Endodermal cell (in vitro differentiated cells): ENCODE measurements around the gene OPTN. TPM values are rescaled to one million over a fixed set of nuclear protein-coding genes. Genes with fewer than 3 reads are reported as not detected.
"Not testable (repeated sequence)": the region's sequence is repeated elsewhere in the genome, so short reads cannot be mapped to it uniquely, and the experiment has no call there.

Experiments
- DNase-seq: peaks from one replicate; pipeline ENCODE4 v3.0.0-alpha.2; 2017
- H3K27ac ChIP-seq: 2 replicates; pipeline ENCODE4 v1.5.1; 2013; ENCODE audit warnings: mild to moderate bottlenecking, low read depth, low read length, moderate library complexity
- H3K27me3 ChIP-seq: 2 replicates; pipeline ENCODE4 v1.6.1; 2013; ENCODE audit warnings: mild to moderate bottlenecking, low read length, moderate library complexity; ENCODE audit not compliant: insufficient read depth, control insufficient read depth, poor library complexity, severe bottlenecking
- H3K36me3 ChIP-seq: 2 replicates; pipeline ENCODE4 v1.7.0; 2013; ENCODE audit warnings: mild to moderate bottlenecking, low read length, moderate library complexity; ENCODE audit not compliant: control insufficient read depth, insufficient read depth
- H3K4me1 ChIP-seq: one replicate; pipeline ENCODE4 v1.7.0; 2013; ENCODE audit warnings: low read length; ENCODE audit not compliant: control insufficient read depth, insufficient read depth
- H3K4me3 ChIP-seq: 2 replicates; pipeline ENCODE4 v1.5.1; 2013; ENCODE audit warnings: mild to moderate bottlenecking, low read length, moderate library complexity
- H3K9ac ChIP-seq: 2 replicates; pipeline ENCODE4 v1.6.1; 2013; ENCODE audit warnings: mild to moderate bottlenecking, low read length, moderate library complexity; ENCODE audit not compliant: poor library complexity, severe bottlenecking; ENCODE audit errors: extremely low read depth
- H3K9me3 ChIP-seq: 2 replicates; pipeline ENCODE4 v1.6.1; 2013; ENCODE audit warnings: mild to moderate bottlenecking, low read length, moderate library complexity; ENCODE audit not compliant: control insufficient read depth
- H3K27ac Mint-ChIP-seq: 2 replicates; pipeline ENCODE4 v1.8.0; 2020; ENCODE audit warnings: mixed read lengths
- H3K27me3 Mint-ChIP-seq: 2 replicates; pipeline ENCODE4 v1.8.0; 2021; ENCODE audit warnings: mild to moderate bottlenecking, mixed read lengths; ENCODE audit not compliant: insufficient read depth
- H3K36me3 Mint-ChIP-seq: 2 replicates; pipeline ENCODE4 v1.8.0; 2020; ENCODE audit warnings: low read depth, mixed read lengths
- H3K4me1 Mint-ChIP-seq: 2 replicates; pipeline ENCODE4 v1.8.0; 2020; ENCODE audit warnings: mixed read lengths
- H3K4me3 Mint-ChIP-seq: 2 replicates; pipeline ENCODE4 v1.8.0; 2020; ENCODE audit warnings: mild to moderate bottlenecking, moderate library complexity, mixed read lengths
- H3K9me3 Mint-ChIP-seq: 2 replicates; pipeline ENCODE4 v1.8.0; 2020; ENCODE audit warnings: mild to moderate bottlenecking, mixed read lengths
- CTCF ChIP-seq: fragments of 200-600 bp; sonication (generic); conservative IDR thresholded peaks from 2 replicates; pipeline ENCODE4 v1.5.0; 2021; ENCODE audit warnings: antibody characterized with exemption, mild to moderate bottlenecking
- WGBS, 2 experiments: methylation state at CpG; one replicate each; pipeline versions ENCODE4 v1.1.5 to v1.1.7; 2013; ENCODE audit warnings: missing lambda C conversion rate in 2 of 2, mixed read lengths in 1 of 2; ENCODE audit not compliant: insufficient coverage in 1 of 2, insufficient read length in 1 of 2; 5-methylcytosine and 5-hydroxymethylcytosine counted together
- long read RNA-seq, 4 experiments: library from polyadenylated mRNA in 2 of 4; library from RNA in 1 of 4; library from capped mRNA in 1 of 4; stranded (forward) in 3 of 4; unstranded in 1 of 4; transcript quantifications; one replicate each; pipeline ENCODE4 v2.0.0, GENCODE V29; 2020 to 2021; ENCODE audit warnings: inconsistent platforms in 1 of 4
- polyA plus RNA-seq, 2 experiments: library from polyadenylated mRNA; stranded (reverse); fragments of 50-300 nt; gene quantifications; one replicate each; pipeline ENCODE4 v1.2.3, GENCODE V29; 2013
- total RNA-seq, 2 donors: library from RNA; stranded (reverse); fragmentation: NEBNext Ultra II Directional in 1 of 2; extraction: Animal tissue kit (Norgen Biotek cat#: 25700) in 1 of 2; gene quantifications; 2 replicates in 1 of 2; 3 replicates in 1 of 2; pipeline ENCODE4 v1.2.1, GENCODE V29; 2021

Gene OPTN
- 10 to 100 TPM; 22.7 to 23.3 TPM for total RNA-seq
- polyA plus RNA-seq (2013, experiment 1 of 2), result 19.6 TPM
- polyA plus RNA-seq (2013, experiment 2 of 2), result 15.3 TPM
- long read RNA-seq, experiment 1, transcript OPTN-205 (14 exons, 3,321 nt), result major isoform, 5 of 7 reads
- long read RNA-seq, experiment 1, partial matches to known transcripts, result 0 of 7 reads
- long read RNA-seq, experiment 1, other reads (novel, unspliced or antisense), result 2 of 7 reads
- long read RNA-seq, experiment 2, transcript OPTN-205 (14 exons, 3,321 nt), result major isoform, 22 of 46 reads
- long read RNA-seq, experiment 2, partial matches to known transcripts, result 4 of 46 reads
- long read RNA-seq, experiment 2, other reads (novel, unspliced or antisense), result 17 of 46 reads
- long read RNA-seq, experiment 3, transcript OPTN-205 (14 exons, 3,321 nt), result major isoform, 76 of 139 reads
- long read RNA-seq, experiment 3, transcript OPTN-202 (15 exons, 3,400 nt), result minor isoform, 5 of 139 reads
- long read RNA-seq, experiment 3, partial matches to known transcripts, result 25 of 139 reads
- long read RNA-seq, experiment 3, other reads (novel, unspliced or antisense), result 30 of 139 reads
- long read RNA-seq, experiment 4, transcript OPTN-205 (14 exons, 3,321 nt), result major isoform, 16 of 40 reads
- long read RNA-seq, experiment 4, partial matches to known transcripts, result 9 of 40 reads
- long read RNA-seq, experiment 4, other reads (novel, unspliced or antisense), result 11 of 40 reads

- Mint-ChIP-seq H3K27me3 (peaks cover 12% of the 10 kb centered on the region), H3K36me3 (no peaks in the 10 kb centered on the region), H3K4me3 (peak within 1 kb of the TSS; percentile 76), H3K9me3 (no peaks in the 10 kb centered on the region), H3K4me1 (peaks cover 8% of the 10 kb centered on the region), H3K27ac (peak within 1 kb of the TSS; percentile 92)
- WGBS, 2 experiments, result 0% methylated on average over 1 to 50 of the region's 54 CpGs
- H3K27ac ChIP-seq, result peak within 1 kb of the TSS; percentile 73
- H3K27me3 ChIP-seq, result no peaks in the 10 kb centered on the region
- H3K9me3 ChIP-seq, result no peaks in the 10 kb centered on the region
- no peaks in the 10 kb centered on the region for H3K36me3 ChIP-seq
- TF ChIP-seq CTCF, result peak; percentile 57
- peak within 1 kb of the TSS; percentile 97 for H3K4me3 ChIP-seq
- H3K9ac ChIP-seq, result peak within 1 kb of the TSS; percentile 62
- peak; percentile 95 for DNase-seq
- no peaks in the 10 kb centered on the region for H3K4me1 ChIP-seq
Observed at GRCh38 chr10:13099666-13100348, at the start of gene OPTN. OPTN (plus strand) TSS chr10:13100163; CDS start chr10:13109123, 8,960 bp downstream.

- peak overlapping the region; percentile 24 for H3K27ac Mint-ChIP-seq
- no peaks in the 10 kb centered on the region for H3K27me3 Mint-ChIP-seq
- no peak for TF ChIP-seq CTCF
- H3K27me3 ChIP-seq, result no peaks in the 10 kb centered on the region
- no peaks in the 10 kb centered on the region for H3K36me3 Mint-ChIP-seq
- H3K9me3 Mint-ChIP-seq, result no peaks in the 10 kb centered on the region
- no peak overlapping the region for H3K27ac ChIP-seq
- H3K9ac ChIP-seq, result no peak overlapping the region
- no peak overlapping the region for H3K4me3 Mint-ChIP-seq
- WGBS, 2 experiments, result 55 to 83% methylated on average over 1 to 6 of the region's 7 CpGs
- no peaks in the 10 kb centered on the region for H3K4me1 ChIP-seq
- H3K4me1 Mint-ChIP-seq, result peaks cover 32% of the 10 kb centered on the region
- DNase-seq, result peak; percentile 56
- H3K36me3 ChIP-seq, result no peaks in the 10 kb centered on the region
- no peaks in the 10 kb centered on the region for H3K9me3 ChIP-seq
- H3K4me3 ChIP-seq, result no peak overlapping the region
Observed at GRCh38 chr10:13051126-13051694, 48.8 kb upstream of the OPTN start.

GRCh38 chr10:13053208-13053607, 46.8 kb upstream of the OPTN start:
- not testable (repeated sequence) for H3K9ac ChIP-seq, H3K4me1 ChIP-seq, H3K9me3 ChIP-seq, H3K27ac Mint-ChIP-seq, H3K4me3 Mint-ChIP-seq, H3K36me3 Mint-ChIP-seq, H3K27me3 ChIP-seq, H3K36me3 ChIP-seq, H3K9me3 Mint-ChIP-seq, H3K4me3 ChIP-seq, H3K27me3 Mint-ChIP-seq, H3K27ac ChIP-seq
- H3K4me1 Mint-ChIP-seq, result peaks cover 28% of the 10 kb centered on the region
- peak; percentile 7 for DNase-seq
- WGBS, 2 experiments, result 100% methylated on average over 1 of the region's 1 CpG
